ENCODE data around the gene TKTL1.
"Not testable (repeated sequence)": the region's sequence is repeated elsewhere in the genome, so short reads cannot be mapped to it uniquely, and the experiment has no call there.

Gene TKTL1

GRCh38 chrX:154321152-154321551, 25.6 kb downstream of the TKTL1 start:
- DNase-seq (ENCODE audit: low spot score) = no peak
- H3K4me1 Mint-ChIP-seq (ENCODE audit: low read depth) = peaks cover 17% of the 10 kb centered on the region
- no peak overlapping the region for H3K27ac Mint-ChIP-seq
- H3K36me3 Mint-ChIP-seq (ENCODE audit: low read depth) = no peaks in the 10 kb centered on the region
- H3K27me3 Mint-ChIP-seq (ENCODE audit: low read depth) = peaks cover 6% of the 10 kb centered on the region
- H3K4me3 Mint-ChIP-seq = no peak overlapping the region
- no peaks in the 10 kb centered on the region for H3K9me3 Mint-ChIP-seq

- Mint-ChIP-seq H3K4me3 (no peak overlapping the region), H3K9me3 (no peaks in the 10 kb centered on the region), H3K36me3 (ENCODE audit: low read depth) (no peaks in the 10 kb centered on the region), H3K27ac (no peak overlapping the region), H3K27me3 (ENCODE audit: low read depth) (peaks cover 6% of the 10 kb centered on the region), H3K4me1 (ENCODE audit: low read depth) (peaks cover 22% of the 10 kb centered on the region)
- no peak for DNase-seq (ENCODE audit: low spot score)
These were observed 26.0 kb downstream of the TKTL1 start for GRCh38 chrX:154321594-154321993.

GRCh38 chrX:154322890-154323289, 27.3 kb downstream of the TKTL1 start:
- Mint-ChIP-seq H3K27me3 (ENCODE audit: low read depth) (peaks cover 6% of the 10 kb centered on the region), H3K36me3 (ENCODE audit: low read depth) (no peaks in the 10 kb centered on the region), H3K4me1 (ENCODE audit: low read depth) (peaks cover 31% of the 10 kb centered on the region), H3K9me3 (no peaks in the 10 kb centered on the region), H3K4me3 (no peak overlapping the region), H3K27ac (no peak overlapping the region)
- no peak for DNase-seq (ENCODE audit: low spot score)

GRCh38 chrX:154323537-154323936, 27.9 kb downstream of the TKTL1 start:
- Mint-ChIP-seq H3K4me3 (no peak overlapping the region), H3K27ac (no peak overlapping the region), H3K9me3 (no peaks in the 10 kb centered on the region), H3K36me3 (ENCODE audit: low read depth) (no peaks in the 10 kb centered on the region), H3K27me3 (ENCODE audit: low read depth) (peaks cover 6% of the 10 kb centered on the region), H3K4me1 (ENCODE audit: low read depth) (peaks cover 33% of the 10 kb centered on the region)
- no peak for DNase-seq (ENCODE audit: low spot score)

- Mint-ChIP-seq H3K36me3 (ENCODE audit: low read depth) (no peaks in the 10 kb centered on the region), H3K27me3 (ENCODE audit: low read depth) (peaks cover 4% of the 10 kb centered on the region), H3K9me3 (no peaks in the 10 kb centered on the region), H3K4me3 (no peak overlapping the region), H3K4me1 (ENCODE audit: low read depth) (peaks cover 31% of the 10 kb centered on the region), H3K27ac (no peak overlapping the region)
- DNase-seq (ENCODE audit: low spot score) = no peak
These were observed 29.9 kb downstream of the TKTL1 start for GRCh38 chrX:154325541-154325940.

- DNase-seq (ENCODE audit: low spot score) = no peak
- peaks cover 25% of the 10 kb centered on the region for H3K4me1 Mint-ChIP-seq (ENCODE audit: low read depth)
- no peaks in the 10 kb centered on the region for H3K36me3 Mint-ChIP-seq (ENCODE audit: low read depth)
- H3K27ac Mint-ChIP-seq = peak overlapping the region; percentile 31
- peaks cover 4% of the 10 kb centered on the region for H3K27me3 Mint-ChIP-seq (ENCODE audit: low read depth)
- H3K9me3 Mint-ChIP-seq = no peaks in the 10 kb centered on the region
- peak overlapping the region; percentile 19 for H3K4me3 Mint-ChIP-seq
These were observed 31.6 kb downstream of the TKTL1 start for GRCh38 chrX:154327038-154327820.

GRCh38 chrX:154328646-154329045, 33.1 kb downstream of the TKTL1 start:
- H3K4me3 Mint-ChIP-seq = no peak overlapping the region

GRCh38 chrX:154329294-154329693, 33.7 kb downstream of the TKTL1 start:
- peaks cover 32% of the 10 kb centered on the region for H3K4me1 Mint-ChIP-seq (ENCODE audit: low read depth)
- H3K9me3 Mint-ChIP-seq = no peaks in the 10 kb centered on the region
- H3K4me3 Mint-ChIP-seq = no peak overlapping the region
- no peaks in the 10 kb centered on the region for H3K36me3 Mint-ChIP-seq (ENCODE audit: low read depth)
- no peak for DNase-seq (ENCODE audit: low spot score)
- H3K27me3 Mint-ChIP-seq (ENCODE audit: low read depth) = peaks cover 2% of the 10 kb centered on the region
- H3K27ac Mint-ChIP-seq = no peak overlapping the region

More at GRCh38 chrX:154328646-154329045, 33.1 kb downstream of the TKTL1 start:
- Mint-ChIP-seq H3K4me1 (ENCODE audit: low read depth) (peaks cover 26% of the 10 kb centered on the region), H3K27ac (no peak overlapping the region), H3K36me3 (ENCODE audit: low read depth) (no peaks in the 10 kb centered on the region), H3K9me3 (no peaks in the 10 kb centered on the region), H3K27me3 (ENCODE audit: low read depth) (peaks cover 4% of the 10 kb centered on the region)
- DNase-seq (ENCODE audit: low spot score) = no peak

GRCh38 chrX:154332561-154332960, 37.0 kb downstream of the TKTL1 start:
- H3K36me3 Mint-ChIP-seq (ENCODE audit: low read depth) = no peaks in the 10 kb centered on the region
- no peak for DNase-seq (ENCODE audit: low spot score)
- H3K9me3 Mint-ChIP-seq = no peaks in the 10 kb centered on the region
- no peaks in the 10 kb centered on the region for H3K27me3 Mint-ChIP-seq (ENCODE audit: low read depth)
- H3K4me1 Mint-ChIP-seq (ENCODE audit: low read depth) = peaks cover 18% of the 10 kb centered on the region
- H3K4me3 Mint-ChIP-seq = no peak overlapping the region
- no peak overlapping the region for H3K27ac Mint-ChIP-seq

GRCh38 chrX:154333116-154333515, 37.5 kb downstream of the TKTL1 start:
- no peaks in the 10 kb centered on the region for H3K9me3 Mint-ChIP-seq
- H3K36me3 Mint-ChIP-seq (ENCODE audit: low read depth) = no peaks in the 10 kb centered on the region
- peaks cover 14% of the 10 kb centered on the region for H3K4me1 Mint-ChIP-seq (ENCODE audit: low read depth)
- no peaks in the 10 kb centered on the region for H3K27me3 Mint-ChIP-seq (ENCODE audit: low read depth)
- DNase-seq (ENCODE audit: low spot score) = no peak
- H3K4me3 Mint-ChIP-seq = no peak overlapping the region
- H3K27ac Mint-ChIP-seq = no peak overlapping the region

- Mint-ChIP-seq H3K4me3 (no peak overlapping the region), H3K27ac (peak overlapping the region; percentile 68), H3K4me1 (ENCODE audit: low read depth) (peaks cover 12% of the 10 kb centered on the region), H3K27me3 (ENCODE audit: low read depth) (no peaks in the 10 kb centered on the region), H3K36me3 (ENCODE audit: low read depth) (no peaks in the 10 kb centered on the region), H3K9me3 (no peaks in the 10 kb centered on the region)
- DNase-seq (ENCODE audit: low spot score) = no peak
These were observed 38.3 kb downstream of the TKTL1 start for GRCh38 chrX:154333837-154334271.

- Mint-ChIP-seq H3K4me3 (no peak overlapping the region), H3K9me3 (no peaks in the 10 kb centered on the region), H3K27me3 (ENCODE audit: low read depth) (no peaks in the 10 kb centered on the region), H3K4me1 (ENCODE audit: low read depth) (peaks cover 12% of the 10 kb centered on the region), H3K27ac (peak overlapping the region; percentile 52), H3K36me3 (ENCODE audit: low read depth) (no peaks in the 10 kb centered on the region)
- DNase-seq (ENCODE audit: low spot score) = peak; percentile 74
These were observed 38.9 kb downstream of the TKTL1 start for GRCh38 chrX:154334496-154334895.

GRCh38 chrX:154341399-154342298, 46.1 kb downstream of the TKTL1 start:
- H3K4me1 Mint-ChIP-seq (ENCODE audit: low read depth); H3K9me3 Mint-ChIP-seq; H3K27ac Mint-ChIP-seq; H3K36me3 Mint-ChIP-seq (ENCODE audit: low read depth); DNase-seq (ENCODE audit: low spot score); H3K4me3 Mint-ChIP-seq; H3K27me3 Mint-ChIP-seq (ENCODE audit: low read depth): not testable (repeated sequence)

GRCh38 chrX:154343063-154343462, 47.5 kb downstream of the TKTL1 start:
- H3K9me3 Mint-ChIP-seq; H3K27me3 Mint-ChIP-seq (ENCODE audit: low read depth); DNase-seq (ENCODE audit: low spot score); H3K4me1 Mint-ChIP-seq (ENCODE audit: low read depth); H3K4me3 Mint-ChIP-seq; H3K27ac Mint-ChIP-seq; H3K36me3 Mint-ChIP-seq (ENCODE audit: low read depth): not testable (repeated sequence)
